Right hindlimb (tissue), 1 donor: ENCODE measurements around the gene C15orf39.

Experiments
- DNase-seq: peaks from one replicate; pipeline ENCODE4 v3.0.0-alpha.2; 2018

C15orf39 gene

GRCh38 chr15:75174102-75174501 lies 27.6 kb upstream of the C15orf39 start:
- no peak for DNase-seq

- DNase-seq, result peak; percentile 41
These were observed 27.0 kb upstream of the C15orf39 start for GRCh38 chr15:75174729-75175128.

GRCh38 chr15:75176396-75176761 lies 25.3 kb upstream of the C15orf39 start:
- DNase-seq, result no peak

- peak; percentile 48 for DNase-seq
These were observed 24.2 kb upstream of the C15orf39 start for GRCh38 chr15:75177360-75178071.

- no peak for DNase-seq
These were observed 23.3 kb upstream of the C15orf39 start for GRCh38 chr15:75178171-75178937.

- DNase-seq, result no peak
These were observed 22.5 kb upstream of the C15orf39 start for GRCh38 chr15:75178938-75179745.

- DNase-seq, result no peak
These were observed 21.9 kb upstream of the C15orf39 start for GRCh38 chr15:75179746-75180140.

GRCh38 chr15:75181780-75182179 lies 19.9 kb upstream of the C15orf39 start:
- no peak for DNase-seq

GRCh38 chr15:75182187-75183131 lies 19.2 kb upstream of the C15orf39 start:
- no peak for DNase-seq

- DNase-seq, result no peak
These were observed 16.2 kb upstream of the C15orf39 start for GRCh38 chr15:75185271-75186029.

GRCh38 chr15:75186044-75186443 lies 15.6 kb upstream of the C15orf39 start:
- DNase-seq, result no peak

- DNase-seq, result no peak
These were observed 13.2 kb upstream of the C15orf39 start for GRCh38 chr15:75188499-75188898.

- no peak for DNase-seq
These were observed 10.4 kb upstream of the C15orf39 start for GRCh38 chr15:75191235-75191634.

GRCh38 chr15:75192307-75192706 lies 9.4 kb upstream of the C15orf39 start:
- DNase-seq, result no peak

GRCh38 chr15:75193272-75193671 lies 8.4 kb upstream of the C15orf39 start:
- no peak for DNase-seq

GRCh38 chr15:75193976-75194375 lies 7.7 kb upstream of the C15orf39 start:
- DNase-seq, result no peak

- no peak for DNase-seq
These were observed 7.3 kb upstream of the C15orf39 start for GRCh38 chr15:75194397-75194796.

- peak; percentile 76 for DNase-seq
These were observed 6.4 kb upstream of the C15orf39 start for GRCh38 chr15:75195122-75195765.

- no peak for DNase-seq
These were observed 5.9 kb upstream of the C15orf39 start for GRCh38 chr15:75195766-75196241.

- no peak for DNase-seq
These were observed 4.5 kb upstream of the C15orf39 start for GRCh38 chr15:75197062-75197630.
